Non-pigmented ciliary epithelial cell (primary cell): ENCODE results near the gene PDSS1.

Experiments
- DNase-seq: peaks from one replicate; pipeline ENCODE4 v3.0.0-alpha.2; 2010; ENCODE audit warnings: low read depth

The PDSS1 gene

GRCh38 chr10:26699631-26700030, 2.1 kb downstream of the PDSS1 start:
- DNase-seq = no peak

GRCh38 chr10:26700884-26701630, 3.6 kb downstream of the PDSS1 start:
- DNase-seq = no peak

- no peak for DNase-seq
These were observed 5.6 kb downstream of the PDSS1 start for GRCh38 chr10:26703096-26703495.

GRCh38 chr10:26703974-26704373, 6.5 kb downstream of the PDSS1 start:
- no peak for DNase-seq

DNA sequence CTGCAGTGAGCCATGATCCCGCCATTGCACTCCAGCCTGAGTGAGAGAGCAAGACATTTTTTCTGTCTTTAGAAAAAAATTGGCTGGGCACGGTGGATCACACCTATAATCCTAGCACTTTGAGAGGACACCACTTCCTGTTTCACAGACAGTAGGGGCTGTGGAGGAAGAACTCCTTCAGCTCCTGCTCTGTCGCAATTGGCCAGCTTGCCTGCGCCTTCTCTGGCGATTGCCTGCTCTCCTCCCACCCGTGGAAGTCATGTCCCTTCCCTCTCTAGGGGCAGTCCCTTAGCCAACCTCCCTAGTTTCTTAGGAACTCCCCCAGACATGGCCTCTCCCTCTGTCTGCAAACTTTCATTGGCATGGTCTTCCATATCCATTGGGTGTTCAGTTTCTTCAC, 8.7 kb downstream of the PDSS1 start:
- DNase-seq = no peak

GRCh38 chr10:26706936-26707335, 9.4 kb downstream of the PDSS1 start:
- DNase-seq = no peak

DNA sequence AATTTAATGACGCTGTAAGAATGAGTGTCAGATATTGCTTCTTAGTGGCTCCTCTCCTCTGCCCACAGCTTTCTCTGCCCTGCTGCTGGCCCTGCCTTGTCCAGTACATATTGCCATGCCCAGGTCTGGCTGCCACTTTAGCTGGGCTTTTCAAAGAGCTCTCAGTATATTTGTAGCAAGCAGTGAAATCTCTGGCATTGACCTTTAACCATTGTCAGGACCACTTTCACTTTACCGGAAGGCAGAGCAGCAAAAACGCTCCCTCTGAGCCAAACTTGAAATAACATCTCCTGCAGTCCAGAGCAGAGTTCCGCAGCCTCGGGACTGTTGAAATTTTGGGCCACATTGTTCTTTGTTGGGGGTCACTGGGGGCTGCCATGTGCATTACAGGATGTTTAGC, 13.8 kb downstream of the PDSS1 start:
- DNase-seq = no peak

DNA sequence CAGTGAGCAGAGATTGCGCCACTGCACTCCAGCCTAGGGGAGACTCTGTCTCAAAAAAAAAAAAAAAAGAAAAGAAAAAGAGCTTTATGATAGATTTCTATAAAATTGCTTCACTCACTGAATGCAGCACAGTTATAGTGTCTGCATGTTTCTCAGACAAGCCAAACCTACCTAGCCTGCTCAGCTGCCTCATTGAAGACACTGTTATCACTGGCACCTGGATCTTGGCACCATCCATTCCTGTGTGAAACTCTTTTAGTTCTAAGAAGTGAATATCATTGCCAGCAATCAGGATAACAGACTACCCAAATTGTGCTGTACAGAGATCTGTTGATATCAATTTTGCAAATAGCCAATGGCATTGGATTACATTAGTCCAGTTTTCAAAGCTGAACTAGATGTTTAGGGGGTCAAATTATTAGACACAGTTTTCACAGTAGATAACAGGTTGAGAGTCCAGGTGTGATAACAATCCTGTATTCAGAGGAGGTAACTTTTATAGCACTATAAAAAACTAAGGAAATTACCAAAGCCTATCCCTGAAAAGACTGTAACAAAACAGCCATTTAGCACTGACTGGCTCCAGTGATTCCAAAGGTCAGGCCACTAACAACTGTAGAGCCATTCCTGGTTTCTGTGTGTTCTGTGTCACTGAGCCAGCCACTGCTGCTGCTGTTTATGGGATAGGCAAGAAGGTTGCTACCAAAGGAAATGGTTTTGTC, 17.1 kb downstream of the PDSS1 start:
- DNase-seq = no peak

DNA sequence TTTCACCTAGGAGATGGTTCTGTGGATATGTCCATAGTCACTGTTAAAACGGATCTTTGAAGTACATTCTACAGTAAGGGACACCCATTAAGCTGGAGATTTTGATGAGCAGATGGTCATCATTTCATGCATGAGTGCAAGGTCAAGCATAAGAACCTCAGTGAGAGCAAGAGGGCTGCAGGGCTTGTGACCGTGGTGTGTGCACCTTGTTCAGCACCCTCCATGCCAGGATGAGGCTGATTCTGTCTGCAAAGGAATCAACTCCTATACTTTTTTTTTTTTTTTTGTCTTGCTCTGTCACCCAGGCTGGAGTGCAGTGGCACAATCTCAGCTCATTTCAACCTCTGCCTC, 17.6 kb downstream of the PDSS1 start:
- no peak for DNase-seq

DNA sequence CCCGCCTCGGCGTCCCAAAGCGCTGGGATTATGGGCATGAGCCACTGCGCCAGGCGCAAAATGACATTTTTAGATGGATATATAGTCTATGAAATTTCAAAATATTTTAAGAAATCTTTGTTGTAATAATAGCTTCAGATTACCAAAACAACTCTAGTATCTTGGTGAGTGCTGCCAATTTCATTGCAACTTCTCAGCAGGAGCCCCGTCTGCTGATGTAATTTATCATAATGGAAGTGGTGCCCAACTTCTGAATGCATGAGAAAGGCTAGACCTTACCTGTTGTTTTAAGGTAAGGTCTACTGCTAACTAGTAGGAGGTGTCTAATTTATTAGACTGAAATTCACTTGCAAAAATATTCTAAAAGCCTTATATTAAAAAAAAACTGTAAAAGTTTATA, 20.0 kb downstream of the PDSS1 start:
- no peak for DNase-seq

GRCh38 chr10:26721561-26721960, 24.1 kb downstream of the PDSS1 start:
- no peak for DNase-seq

DNA sequence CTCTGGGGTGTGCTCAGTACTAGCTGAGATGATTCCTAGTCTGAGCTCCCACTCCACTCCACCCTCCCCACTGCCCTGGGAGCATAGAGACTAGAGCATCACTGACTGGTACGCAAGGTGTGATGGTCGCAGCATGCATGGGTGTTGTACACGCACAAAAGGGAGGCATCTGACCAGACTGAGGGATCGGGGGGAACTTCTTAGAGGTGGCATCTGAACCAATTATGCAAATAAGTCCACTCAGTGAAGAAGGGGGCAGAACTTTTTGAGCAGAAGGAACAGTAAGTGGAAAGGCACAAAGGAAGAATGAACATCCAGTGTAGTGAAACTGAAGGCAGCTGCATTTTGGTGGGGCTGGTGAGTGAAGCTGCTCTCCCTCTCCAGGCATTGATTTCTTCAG, 25.5 kb downstream of the PDSS1 start:
- DNase-seq = no peak

GRCh38 chr10:26725837-26726727, 28.6 kb downstream of the PDSS1 start:
- peak; percentile 27 for DNase-seq

DNA sequence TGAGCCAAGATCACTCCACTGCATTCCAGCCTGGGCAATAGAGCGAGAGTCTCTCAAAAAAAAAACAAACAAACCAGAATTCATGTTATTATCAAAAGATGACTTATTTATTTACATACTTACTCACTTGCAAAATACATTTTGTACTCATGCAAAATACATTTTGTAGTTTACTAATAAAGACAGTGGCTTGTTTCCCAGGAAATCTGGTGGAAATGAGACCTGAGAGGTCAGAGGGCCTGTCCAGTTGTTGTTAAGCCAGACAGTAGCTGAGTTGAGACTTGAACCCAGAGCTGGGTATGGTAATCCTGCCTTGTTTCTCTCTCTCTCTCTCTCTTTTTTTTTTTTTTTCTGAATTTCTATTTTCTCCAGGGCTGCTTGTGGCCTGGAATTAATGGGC, 29.5 kb downstream of the PDSS1 start:
- no peak for DNase-seq

GRCh38 chr10:26728957-26729356, 31.5 kb downstream of the PDSS1 start:
- no peak for DNase-seq

GRCh38 chr10:26729395-26729794, 31.9 kb downstream of the PDSS1 start:
- DNase-seq = no peak

- no peak for DNase-seq
These were observed 33.1 kb downstream of the PDSS1 start for GRCh38 chr10:26730552-26730951.

DNA sequence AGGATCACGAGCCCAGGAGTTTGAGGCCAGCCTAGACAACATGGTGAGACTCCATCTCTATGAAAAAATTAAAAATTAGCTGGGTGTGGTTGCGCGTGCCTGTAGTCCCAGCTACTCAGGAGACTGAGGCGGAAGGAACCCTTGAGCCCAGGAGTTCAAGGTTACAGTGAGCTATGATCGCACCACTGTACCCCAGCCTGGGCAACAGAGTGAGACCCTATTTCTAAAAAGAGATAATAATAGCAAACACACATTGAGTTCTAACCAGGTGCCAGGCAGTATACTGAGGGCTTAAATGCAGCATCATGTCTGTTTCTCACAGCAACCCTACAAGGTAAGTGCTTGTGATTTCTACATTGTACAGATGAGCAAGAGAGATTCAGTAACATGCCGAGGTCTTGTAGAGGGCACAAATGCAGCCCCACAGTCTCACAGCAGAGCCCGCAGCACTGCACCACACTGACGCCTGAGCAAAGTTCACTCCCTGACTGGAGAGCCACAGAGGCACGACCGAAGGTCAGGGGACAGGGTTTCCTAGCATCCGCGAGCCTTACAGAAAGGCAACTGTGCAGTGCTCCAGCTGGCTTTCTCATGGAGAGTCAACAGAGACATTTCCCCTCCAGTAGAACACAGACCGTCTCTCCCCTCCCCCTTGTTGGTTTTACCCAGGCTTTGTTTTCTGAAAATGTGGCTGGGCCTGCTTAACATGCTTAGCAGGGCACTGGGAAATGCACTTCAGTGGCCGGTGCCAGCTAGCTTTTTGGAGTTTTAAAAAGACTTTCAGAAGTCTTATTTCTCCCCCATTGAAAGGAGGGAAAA, 36.5 kb downstream of the PDSS1 start:
- no peak for DNase-seq

DNA sequence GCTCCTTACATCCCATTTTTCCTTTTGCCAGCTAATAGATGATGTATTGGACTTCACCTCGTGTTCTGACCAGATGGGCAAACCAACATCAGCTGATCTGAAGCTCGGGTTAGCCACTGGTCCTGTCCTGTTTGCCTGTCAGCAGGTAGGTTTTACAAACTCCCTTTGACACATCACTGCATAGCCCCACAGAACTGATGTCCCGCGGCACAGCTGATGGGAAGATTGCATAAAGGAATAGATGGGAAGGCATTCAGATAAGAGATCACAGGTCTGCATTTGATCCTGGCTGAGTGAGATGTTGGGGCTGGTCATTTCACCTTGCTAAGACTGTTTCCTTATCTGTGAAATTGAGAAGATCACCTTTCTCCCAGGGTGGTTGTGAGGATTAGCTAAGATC, 37.9 kb downstream of the PDSS1 start:
- no peak for DNase-seq

DNA sequence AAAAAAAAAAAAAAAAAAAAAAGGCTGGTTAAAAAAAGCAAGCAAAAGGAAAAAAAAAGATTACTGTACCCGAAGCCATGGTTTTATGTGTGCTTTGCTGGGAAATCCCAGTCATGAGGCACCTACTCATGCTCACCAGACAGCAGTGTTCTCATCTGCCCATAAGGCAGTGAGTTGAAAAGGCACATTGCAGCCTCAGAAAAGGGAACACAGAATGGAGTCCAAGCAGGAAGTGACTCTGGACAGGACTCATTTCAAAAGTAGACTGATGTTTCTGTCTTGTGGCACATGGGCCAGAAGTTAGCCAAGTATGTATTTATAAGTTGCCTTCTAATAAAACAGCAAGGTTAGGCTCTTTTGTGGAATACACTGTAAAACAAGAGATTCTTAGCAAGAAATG, 40.2 kb downstream of the PDSS1 start:
- peak; percentile 9 for DNase-seq

DNA sequence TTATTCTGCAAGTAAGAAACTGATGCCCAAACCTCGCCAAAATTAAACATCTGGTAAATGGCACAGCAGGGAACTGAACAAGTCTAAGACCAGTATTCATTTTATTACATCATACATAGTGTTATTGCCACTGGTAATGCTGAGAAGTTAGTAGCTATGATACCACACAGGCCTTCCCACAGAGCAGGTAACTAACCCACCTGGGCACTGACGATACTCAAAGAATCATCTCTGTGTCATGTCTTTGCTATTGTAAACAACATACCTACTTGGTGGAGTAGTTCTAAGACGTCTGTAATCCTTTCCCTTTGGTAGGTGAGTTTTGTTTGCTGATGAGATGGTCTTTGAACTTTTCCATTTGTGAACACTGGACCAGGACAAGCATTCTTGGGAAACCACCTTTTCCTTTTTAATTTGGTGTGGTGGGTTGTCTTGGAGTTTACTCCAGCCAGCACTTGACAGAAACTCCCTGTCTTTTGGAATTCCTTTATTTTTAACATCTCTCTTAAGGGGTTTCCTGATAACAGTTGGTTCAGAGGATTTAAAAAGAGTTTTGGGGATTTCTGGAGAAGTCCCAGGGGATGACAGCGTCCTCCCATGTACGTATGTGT, 40.9 kb downstream of the PDSS1 start:
- DNase-seq = no peak
